ACC112 (cell line): ENCODE data around the gene KLHL18.
"Not testable (repeated sequence)": the region's sequence is repeated elsewhere in the genome, so short reads cannot be mapped to it uniquely, and the experiment has no call there.

Experiments used
- H2AFZ ChIP-seq: fragments of 200-600 bp; sonication (generic); one replicate; pipeline ENCODE4 v1.6.0; 2017; ENCODE audit warnings: antibody characterized with exemption, low read length; ENCODE audit not compliant: unreplicated experiment
- H3K27ac ChIP-seq: fragments of 200-600 bp; sonication (generic); 2 replicates; pipeline ENCODE4 v1.5.1; 2014; ENCODE audit warnings: low read depth, mild to moderate bottlenecking, antibody characterized with exemption, low read length, moderate library complexity
- H3K27me3 ChIP-seq: fragments of 200-600 bp; sonication (generic); 2 replicates; pipeline ENCODE4 v1.6.1; 2014; ENCODE audit warnings: mild to moderate bottlenecking, antibody characterized with exemption, low read length, moderate library complexity, mixed read lengths; ENCODE audit not compliant: insufficient read depth
- H3K36me3 ChIP-seq: fragments of 200-600 bp; sonication (generic); 2 replicates; pipeline ENCODE4 v1.6.1; 2016; ENCODE audit warnings: mild to moderate bottlenecking, antibody characterized with exemption, low read length, moderate library complexity, mixed read lengths; ENCODE audit not compliant: insufficient read depth
- H3K4me1 ChIP-seq: fragments of 200-600 bp; sonication (generic); one replicate; pipeline ENCODE4 v1.6.1; 2016; ENCODE audit warnings: low read length, mixed read lengths; ENCODE audit not compliant: insufficient read depth, unreplicated experiment, control insufficient read depth
- H3K4me3 ChIP-seq: fragments of 200-600 bp; sonication (generic); 2 replicates; pipeline ENCODE4 v1.5.1; 2014; ENCODE audit warnings: mild to moderate bottlenecking, low read depth, low read length
- H3K79me2 ChIP-seq: fragments of 200-600 bp; sonication (generic); one replicate; pipeline ENCODE4 v1.6.0; 2016; ENCODE audit warnings: low read length; ENCODE audit not compliant: control insufficient read depth, unreplicated experiment, insufficient read depth

KLHL18 gene

GRCh38 chr3:47274652-47275051 is 8.1 kb upstream of the KLHL18 start:
- no peak overlapping the region for H2AFZ ChIP-seq
- no peak overlapping the region for H3K27ac ChIP-seq
- no peaks in the 10 kb centered on the region for H3K36me3 ChIP-seq
- no peak overlapping the region for H3K4me3 ChIP-seq
- H3K27me3 ChIP-seq, result no peaks in the 10 kb centered on the region
- H3K4me1 ChIP-seq, result no peaks in the 10 kb centered on the region
- no peaks in the 10 kb centered on the region for H3K79me2 ChIP-seq

GRCh38 chr3:47276558-47276957 is 6.2 kb upstream of the KLHL18 start:
- Histone ChIP-seq H3K4me3 (no peak overlapping the region), H3K4me1 (peaks cover 4% of the 10 kb centered on the region), H2AFZ (no peak overlapping the region), H3K27me3 (no peaks in the 10 kb centered on the region), H3K36me3 (no peaks in the 10 kb centered on the region), H3K79me2 (no peaks in the 10 kb centered on the region), H3K27ac (no peak overlapping the region)

- Histone ChIP-seq H3K4me3 (no peak overlapping the region), H3K79me2 (peaks cover 25% of the 10 kb centered on the region)
These were observed 2.2 kb upstream of the KLHL18 start for GRCh38 chr3:47280519-47280918.

GRCh38 chr3:47283193-47283537 is 421 bp downstream of the KLHL18 start:
- H3K27me3 ChIP-seq, result no peaks in the 10 kb centered on the region
- H3K4me3 ChIP-seq, result peak overlapping the region; percentile 87
- H3K4me1 ChIP-seq, result peaks cover 6% of the 10 kb centered on the region
- peaks cover 40% of the 10 kb centered on the region for H3K79me2 ChIP-seq
- no peaks in the 10 kb centered on the region for H3K36me3 ChIP-seq
- H3K27ac ChIP-seq, result peak overlapping the region; percentile 97
- H2AFZ ChIP-seq, result peak overlapping the region; percentile 79

More at GRCh38 chr3:47280519-47280918, 2.2 kb upstream of the KLHL18 start:
- Histone ChIP-seq H3K4me1 (peaks cover 6% of the 10 kb centered on the region), H2AFZ (no peak overlapping the region), H3K27ac (no peak overlapping the region), H3K36me3 (no peaks in the 10 kb centered on the region), H3K27me3 (no peaks in the 10 kb centered on the region)

GRCh38 chr3:47283591-47284364 is 1.0 kb downstream of the KLHL18 start:
- H2AFZ ChIP-seq, result peak overlapping the region; percentile 79
- H3K36me3 ChIP-seq, result no peaks in the 10 kb centered on the region
- H3K27ac ChIP-seq, result no peak overlapping the region
- H3K79me2 ChIP-seq, result peaks cover 40% of the 10 kb centered on the region
- H3K4me3 ChIP-seq, result peak overlapping the region; percentile 87
- H3K4me1 ChIP-seq, result peaks cover 9% of the 10 kb centered on the region
- no peaks in the 10 kb centered on the region for H3K27me3 ChIP-seq

- Histone ChIP-seq H3K36me3 (no peaks in the 10 kb centered on the region), H3K79me2 (peaks cover 33% of the 10 kb centered on the region)
These were observed 6.5 kb downstream of the KLHL18 start for GRCh38 chr3:47288966-47289910.

GRCh38 chr3:47291158-47291753 is 8.5 kb downstream of the KLHL18 start:
- Histone ChIP-seq H3K27me3 (no peaks in the 10 kb centered on the region), H3K27ac (no peak overlapping the region), H3K36me3 (no peaks in the 10 kb centered on the region), H2AFZ (no peak overlapping the region), H3K79me2 (peaks cover 22% of the 10 kb centered on the region), H3K4me3 (no peak overlapping the region), H3K4me1 (peaks cover 8% of the 10 kb centered on the region)

More at GRCh38 chr3:47288966-47289910, 6.5 kb downstream of the KLHL18 start:
- no peak overlapping the region for H2AFZ ChIP-seq
- no peaks in the 10 kb centered on the region for H3K27me3 ChIP-seq
- peaks cover 11% of the 10 kb centered on the region for H3K4me1 ChIP-seq
- no peak overlapping the region for H3K4me3 ChIP-seq
- no peak overlapping the region for H3K27ac ChIP-seq

GRCh38 chr3:47291754-47292420 is 9.1 kb downstream of the KLHL18 start:
- H2AFZ ChIP-seq, H3K4me1 ChIP-seq, H3K36me3 ChIP-seq, H3K27me3 ChIP-seq, H3K4me3 ChIP-seq, H3K27ac ChIP-seq: not testable (repeated sequence)
- H3K79me2 ChIP-seq, result peaks cover 16% of the 10 kb centered on the region

GRCh38 chr3:47293822-47294221 is 11.1 kb downstream of the KLHL18 start:
- Histone ChIP-seq H3K4me3 (no peak overlapping the region), H3K79me2 (peaks cover 13% of the 10 kb centered on the region), H3K4me1 (peaks cover 5% of the 10 kb centered on the region), H3K27me3 (no peaks in the 10 kb centered on the region), H3K36me3 (no peaks in the 10 kb centered on the region), H2AFZ (no peak overlapping the region), H3K27ac (no peak overlapping the region)

- no peaks in the 10 kb centered on the region for H3K27me3 ChIP-seq
- H3K79me2 ChIP-seq, result peaks cover 13% of the 10 kb centered on the region
- no peaks in the 10 kb centered on the region for H3K36me3 ChIP-seq
- no peak overlapping the region for H3K27ac ChIP-seq
- H2AFZ ChIP-seq, result no peak overlapping the region
- no peak overlapping the region for H3K4me3 ChIP-seq
- no peaks in the 10 kb centered on the region for H3K4me1 ChIP-seq
These were observed 11.6 kb downstream of the KLHL18 start for GRCh38 chr3:47294392-47294791.
